Cerebellar cortex (tissue), 1 donor: Measurements from ENCODE around the gene FGD5.

Experiments
- DNase-seq: peaks from one replicate; pipeline ENCODE4 v3.0.0-alpha.2; 2015; ENCODE audit warnings: low spot score

FGD5 gene

GRCh38 chr3:14827776-14828175 lies 9.0 kb downstream of the FGD5 start:
- DNase-seq, result no peak

- no peak for DNase-seq
Observed at GRCh38 chr3:14829811-14830210, 11.0 kb downstream of the FGD5 start.

- DNase-seq, result no peak
Observed at GRCh38 chr3:14831916-14832450, 13.2 kb downstream of the FGD5 start.

- DNase-seq, result no peak
Observed at GRCh38 chr3:14832975-14833722, 14.4 kb downstream of the FGD5 start.

GRCh38 chr3:14834121-14834520 lies 15.4 kb downstream of the FGD5 start:
- no peak for DNase-seq

GRCh38 chr3:14834807-14835466 lies 16.2 kb downstream of the FGD5 start:
- DNase-seq, result no peak

GRCh38 chr3:14836049-14836468 lies 17.3 kb downstream of the FGD5 start:
- DNase-seq, result no peak

- no peak for DNase-seq
Observed at GRCh38 chr3:14837186-14837877, 18.6 kb downstream of the FGD5 start.

- no peak for DNase-seq
Observed at GRCh38 chr3:14837878-14838258, 19.1 kb downstream of the FGD5 start.

- no peak for DNase-seq
Observed at GRCh38 chr3:14839236-14839635, 20.5 kb downstream of the FGD5 start.

GRCh38 chr3:14841836-14842235 lies 23.1 kb downstream of the FGD5 start:
- DNase-seq, result no peak

GRCh38 chr3:14842277-14842676 lies 23.5 kb downstream of the FGD5 start:
- DNase-seq, result no peak

GRCh38 chr3:14843321-14843720 lies 24.6 kb downstream of the FGD5 start:
- no peak for DNase-seq

- no peak for DNase-seq
Observed at GRCh38 chr3:14844386-14845170, 25.8 kb downstream of the FGD5 start.

- no peak for DNase-seq
Observed at GRCh38 chr3:14845180-14845579, 26.4 kb downstream of the FGD5 start.

- DNase-seq, result no peak
Observed at GRCh38 chr3:14845826-14846225, 27.1 kb downstream of the FGD5 start.

GRCh38 chr3:14846226-14846880 lies 27.6 kb downstream of the FGD5 start:
- DNase-seq, result no peak

GRCh38 chr3:14847613-14848541 lies 29.1 kb downstream of the FGD5 start:
- no peak for DNase-seq

- DNase-seq, result no peak
Observed at GRCh38 chr3:14848906-14849305, 30.1 kb downstream of the FGD5 start.

GRCh38 chr3:14849638-14850230 lies 31.0 kb downstream of the FGD5 start:
- no peak for DNase-seq
